K562 (cell line): ENCODE measurements around the gene UBXN2A. TPM values are rescaled to one million over a fixed set of nuclear protein-coding genes. Genes with fewer than 3 reads are reported as not detected.

ENCODE experiments used
- ARHGAP35 ChIP-seq: fragments of 450-650 bp; IDR thresholded peaks from 2 replicates; pipeline ENCODE4 v1.6.1; 2018; ENCODE audit not compliant: partially characterized antibody
- ARID3A ChIP-seq: IDR thresholded peaks from 2 replicates; pipeline ENCODE4 v1.6.1; 2012; ENCODE audit warnings: low read depth, low read length, improper control_type of control experiment, borderline replicate concordance
- ASH1L ChIP-seq: fragments of 450-650 bp; IDR thresholded peaks from 2 replicates; pipeline ENCODE4 v1.6.1; 2018; ENCODE audit warnings: borderline replicate concordance, mild to moderate bottlenecking, low read depth; ENCODE audit not compliant: partially characterized antibody
- ATF4 ChIP-seq: fragments of 450-650 bp; formaldehyde crosslinking; IDR thresholded peaks from 2 replicates; pipeline ENCODE4 v1.4.0; 2022; ENCODE audit warnings: mild to moderate bottlenecking, moderate library complexity
- BCL6 ChIP-seq: fragments of 250-450 bp; sonication (Bioruptor Pico); IDR thresholded peaks from 2 replicates; pipeline ENCODE4 v1.4.0; 2020
- OTX1 ChIP-seq: fragments of 450-650 bp; formaldehyde crosslinking; IDR thresholded peaks from 2 replicates; pipeline ENCODE4 v1.4.0; 2022; ENCODE audit warnings: mild to moderate bottlenecking
- PKNOX1 ChIP-seq: fragments of 450-650 bp; IDR thresholded peaks from 2 replicates; pipeline ENCODE4 v1.6.1; 2016
- SMARCA4 ChIP-seq: fragments of 450-650 bp; IDR thresholded peaks from 2 replicates; pipeline ENCODE4 v1.6.1; 2016
- STAT5B ChIP-seq: fragments of 250-450 bp; sonication (Bioruptor Pico); IDR thresholded peaks from 2 replicates; pipeline ENCODE4 v1.8.0; 2021; ENCODE audit warnings: mild to moderate bottlenecking, inconsistent platforms
- XRCC3 ChIP-seq: fragments of 450-650 bp; IDR thresholded peaks from 2 replicates; pipeline ENCODE4 v1.6.1; 2017; ENCODE audit warnings: mild to moderate bottlenecking, moderate library complexity
- YY1 ChIP-seq, 3 experiments: IDR thresholded peaks; 2 replicates each; pipeline ENCODE4 v1.6.1; 2011; ENCODE audit warnings: low read length in 2 of 3, mild to moderate bottlenecking in 2 of 3, moderate library complexity in 2 of 3, borderline replicate concordance in 1 of 3, control low read depth in 1 of 3, low read depth in 1 of 3; ENCODE audit not compliant: insufficient read depth in 3 of 3, insufficient replicate concordance in 2 of 3, control insufficient read depth in 1 of 3, insufficient read length in 1 of 3; ENCODE audit errors: extremely low read depth in 1 of 3
- ZFP36 ChIP-seq: fragments of 150-350 bp; IDR thresholded peaks from 2 replicates; pipeline ENCODE4 v1.6.1; 2018; ENCODE audit warnings: low read length, low read depth; ENCODE audit not compliant: partially characterized antibody
- ZNF217 ChIP-seq: sonication (generic); formaldehyde crosslinking; IDR thresholded peaks from 2 replicates; pipeline ENCODE4 v1.8.0; 2022; ENCODE audit warnings: mild to moderate bottlenecking, missing genetic modification reagents
- polyA plus RNA-seq, 8 experiments: library from polyadenylated mRNA; depleted of rRNA in 4 of 8; stranded (reverse) in 5 of 8; unstranded in 3 of 8; fragments of >200 nt; fragmentation: Nextera tagmentation in 2 of 8; fragmentation: Illumina TruSeq in 1 of 8; extraction: Ambion mirVana in 2 of 8; extraction: Trizol in 1 of 8; gene quantifications; 2 replicates each; pipeline versions ENCODE4 v1.2.1 to v1.2.3, GENCODE V29; 2011 to 2014; ENCODE audit warnings: inconsistent platforms in 1 of 8, missing spikeins in 1 of 8
- total RNA-seq, 7 experiments: library from RNA; depleted of rRNA in 6 of 7; stranded (reverse); fragments of >200 nt in 6 of 7; fragmentation: Illumina TruSeq in 2 of 7; extraction: Trizol in 2 of 7; gene quantifications; 2 replicates each; pipeline versions ENCODE4 v1.2.1 to v1.2.3, GENCODE V29; 2011 to 2021; ENCODE audit warnings: low replicate concordance in 1 of 7

Gene UBXN2A
- total and polyA plus RNA-seq, 9 of the 15 experiments (the other 6 are each of a cell fraction or from before 2014, with no cell fraction given) = 3.4 to 25.6 (median 16.0) TPM

GRCh38 chr2:23900541-23901322 lies 39.5 kb upstream of the UBXN2A start (continued):
- TF ChIP-seq ZNF217 (no peak), XRCC3 (no peak), PKNOX1 (peak; percentile 30; the same call in 1 of the 2 replicates), ARID3A (peak; percentile 25; the same call in 1 of the 2 replicates), OTX1 (no peak), BCL6 (CRISPR knock-in tag) (no peak), ARHGAP35 (no peak), ASH1L (no peak), ATF4 (CRISPR knock-in tag) (no peak), ZFP36 (no peak), YY1 (IDR thresholded peaks at IDR 0.05; ENCODE audit: borderline replicate concordance in 1 of 3, control insufficient read depth in 1 of 3, extremely low read depth in 1 of 3, insufficient read depth in 3 of 3, insufficient read length in 1 of 3, insufficient replicate concordance in 2 of 3, low read depth in 1 of 3, low read length in 2 of 3) (peak in 1 of 3 experiments; percentile 9), SMARCA4 (0 out of 2 replicates have a peak, but pooled peaks have one; percentile 44), STAT5B (CRISPR knock-in tag) (no peak)
